ENCODE measurements around the gene STX4. TPM values are rescaled to one million over a fixed set of nuclear protein-coding genes. Genes with fewer than 3 reads are reported as not detected.
A peak's percentile ranks its signal among the peaks of the same experiment; 100 is the strongest.

The STX4 gene
- polyA plus RNA-seq, 3 donors = 31.8 to 83.0 (median 66.8) TPM

DNA sequence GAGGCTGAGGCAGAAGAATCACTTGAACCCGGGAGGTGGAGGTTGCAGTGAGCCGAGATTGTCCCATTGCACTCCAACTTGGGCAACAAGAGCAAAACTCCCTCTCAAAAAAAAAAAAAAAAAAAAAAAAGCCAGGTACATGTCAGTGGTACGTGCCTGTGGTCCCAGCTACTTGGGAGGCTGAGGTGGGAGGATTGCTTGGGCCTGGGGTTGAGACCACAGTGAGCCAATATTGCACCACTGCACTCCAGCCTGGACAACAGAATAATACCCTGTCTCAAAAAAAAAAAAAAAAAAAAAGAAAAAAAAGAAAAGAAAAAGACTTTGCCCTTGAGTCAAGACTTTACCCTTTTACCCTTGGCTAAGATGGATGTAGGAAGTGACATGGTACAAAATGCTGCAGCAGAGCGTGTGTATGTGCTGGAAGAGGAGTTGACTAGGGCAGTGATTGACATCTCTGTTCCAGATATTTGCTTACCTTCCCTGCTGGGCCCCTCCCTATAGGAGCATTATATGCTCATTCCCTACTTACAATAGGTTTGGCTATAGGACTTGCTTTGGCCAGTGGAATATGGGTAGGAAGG is 10.6 kb downstream of the STX4 start:
- H3K27ac ChIP-seq (ENCODE audit: low read depth, low read length) = no peak overlapping the region
- WGBS, 3 donors = 89 to 98% (median 93%) methylated on average over 4 of the region's 4 CpGs

GRCh38 chr16:31050280-31051030 is 17.1 kb downstream of the STX4 start:
- 71 to 89% (median 80%) methylated on average over 10 of the region's 10 CpGs for WGBS, 3 donors

DNA sequence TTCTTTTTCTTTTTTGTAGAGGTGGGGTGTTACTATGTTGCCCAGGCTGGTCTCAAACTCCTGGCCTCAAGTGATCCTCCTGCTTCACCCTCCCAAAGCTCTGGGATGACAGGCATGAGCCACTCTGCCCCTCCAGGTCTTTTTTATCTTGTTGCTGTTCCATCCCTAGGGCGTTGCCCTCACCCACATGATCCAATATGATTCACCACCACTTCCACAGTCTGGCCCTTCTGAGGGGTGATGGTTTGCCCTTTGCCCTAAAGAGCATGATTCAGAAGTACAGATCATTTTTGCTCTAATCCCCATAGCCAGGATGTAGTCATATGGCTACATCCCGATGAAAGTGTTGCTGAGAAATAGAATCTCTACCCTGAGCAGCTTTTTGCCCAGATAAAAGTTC is 18.8 kb downstream of the STX4 start:
- WGBS, 3 donors = 43 to 84% (median 59%) methylated on average over 2 of the region's 2 CpGs
- no peak overlapping the region for H3K27ac ChIP-seq (ENCODE audit: low read depth, low read length)

More at GRCh38 chr16:31050280-31051030, 17.1 kb downstream of the STX4 start:
- H3K27ac ChIP-seq (ENCODE audit: low read depth, low read length) = no peak overlapping the region

DNA sequence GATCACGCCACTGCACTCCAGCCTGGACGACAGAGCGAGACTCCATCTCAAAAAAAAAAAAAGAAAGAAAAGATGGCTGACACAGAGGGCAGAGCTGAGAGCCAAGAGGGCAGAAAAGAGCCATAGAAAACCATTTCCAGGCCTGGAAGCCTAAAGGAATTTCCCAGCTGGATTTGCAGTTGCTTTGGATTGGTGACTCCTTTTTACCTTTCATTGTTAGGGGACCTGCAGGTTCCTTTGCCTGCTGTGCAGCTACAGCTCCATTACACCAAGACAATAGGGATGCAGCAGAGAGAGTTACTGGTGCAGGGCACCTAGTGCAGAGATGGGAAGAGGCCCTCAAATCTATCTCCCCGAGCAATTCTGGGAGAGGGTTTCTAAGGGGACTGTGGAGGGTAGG is 22.3 kb downstream of the STX4 start:
- WGBS, 3 donors = 89 to 96% (median 94%) methylated on average over 2 to 4 of the region's 4 CpGs
- H3K27ac ChIP-seq (ENCODE audit: low read depth, low read length) = no peak overlapping the region

DNA sequence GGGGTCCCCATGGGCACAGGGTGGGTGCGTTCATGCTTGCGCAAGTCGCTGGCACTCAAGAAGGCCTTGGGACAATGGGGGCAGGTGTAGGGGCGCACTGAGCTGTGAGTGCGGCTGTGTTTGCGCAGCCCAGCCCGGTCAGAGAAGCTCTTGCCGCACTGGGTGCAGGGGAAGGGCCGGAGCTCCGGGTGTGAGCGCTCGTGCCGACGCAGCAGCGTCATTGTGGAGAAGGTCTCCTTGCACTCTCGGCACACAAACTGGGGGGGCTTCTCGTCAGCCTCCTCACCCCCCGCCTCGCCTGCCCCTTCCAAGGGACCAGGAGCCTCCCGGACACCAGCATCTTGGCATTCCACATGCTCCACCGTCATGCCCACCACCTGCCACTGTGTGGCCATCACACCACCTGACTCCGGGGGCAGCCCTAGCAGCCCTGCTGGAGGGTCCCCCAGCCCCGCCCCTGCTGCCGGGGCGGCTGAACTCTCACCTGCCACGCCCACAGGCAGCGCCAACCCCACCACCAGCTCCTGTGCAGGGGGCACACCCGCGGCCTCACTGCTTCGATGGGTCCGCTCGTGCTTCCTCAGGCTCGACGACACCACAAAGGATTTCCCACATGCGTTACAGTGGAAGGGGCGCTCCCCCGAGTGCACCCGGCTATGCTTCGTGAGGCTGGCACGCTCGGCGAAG is 27.9 kb downstream of the STX4 start:
- H3K27ac ChIP-seq (ENCODE audit: low read depth, low read length) = no peak overlapping the region
- 93 to 95% (median 95%) methylated on average over 38 to 42 of the region's 42 CpGs for WGBS, 3 donors

DNA sequence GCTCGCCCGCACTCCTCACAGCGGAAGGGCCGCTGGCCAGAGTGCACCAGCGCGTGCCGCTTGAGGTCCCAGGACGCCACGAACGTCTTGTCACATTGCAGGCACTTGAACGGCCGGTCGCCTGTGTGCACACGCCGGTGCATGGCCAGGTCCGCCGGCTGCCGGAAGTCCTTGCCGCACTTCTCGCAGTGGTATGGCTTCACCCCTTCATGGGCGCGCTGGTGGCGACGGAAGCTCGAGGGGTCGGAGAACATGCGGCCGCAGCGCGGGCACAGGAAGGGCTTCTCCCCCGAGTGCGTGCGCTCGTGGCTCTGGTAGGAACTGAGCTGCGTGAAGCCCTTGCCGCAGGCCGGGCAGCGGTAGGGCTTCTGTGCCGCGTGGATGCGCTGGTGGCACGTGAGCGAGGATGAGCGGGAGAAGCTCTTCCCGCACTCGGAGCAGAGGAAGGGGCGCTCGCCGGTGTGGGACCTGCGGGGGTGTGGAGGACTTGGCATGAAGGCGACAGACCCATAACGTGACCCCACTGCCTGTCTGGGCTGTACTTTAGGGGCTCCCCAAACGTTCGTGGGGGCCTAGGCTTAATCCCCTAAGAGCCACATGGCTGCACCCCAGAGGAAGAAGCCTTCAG is 28.6 kb downstream of the STX4 start:
- H3K27ac ChIP-seq (ENCODE audit: low read depth, low read length) = no peak overlapping the region
- WGBS, 3 donors = 96 to 97% (median 97%) methylated on average over 54 of the region's 54 CpGs

- no peak overlapping the region for H3K27ac ChIP-seq (ENCODE audit: low read depth, low read length)
- 90 to 97% (median 94%) methylated on average over 9 of the region's 9 CpGs for WGBS, 3 donors
Observed at GRCh38 chr16:31063495-31063842, 30.1 kb downstream of the STX4 start.

GRCh38 chr16:31063843-31064611 is 30.7 kb downstream of the STX4 start:
- WGBS, 3 donors = 82 to 93% (median 89%) methylated on average over 56 of the region's 56 CpGs
- H3K27ac ChIP-seq (ENCODE audit: low read depth, low read length) = no peak overlapping the region

GRCh38 chr16:31064882-31065461 is 31.6 kb downstream of the STX4 start:
- H3K27ac ChIP-seq (ENCODE audit: low read depth, low read length) = no peak overlapping the region
- 47 to 76% (median 56%) methylated on average over 4 of the region's 4 CpGs for WGBS, 3 donors

GRCh38 chr16:31067342-31067741 is 34.0 kb downstream of the STX4 start:
- H3K27ac ChIP-seq (ENCODE audit: low read depth, low read length) = no peak overlapping the region
- 81 to 94% (median 93%) methylated on average over 3 of the region's 3 CpGs for WGBS, 3 donors

DNA sequence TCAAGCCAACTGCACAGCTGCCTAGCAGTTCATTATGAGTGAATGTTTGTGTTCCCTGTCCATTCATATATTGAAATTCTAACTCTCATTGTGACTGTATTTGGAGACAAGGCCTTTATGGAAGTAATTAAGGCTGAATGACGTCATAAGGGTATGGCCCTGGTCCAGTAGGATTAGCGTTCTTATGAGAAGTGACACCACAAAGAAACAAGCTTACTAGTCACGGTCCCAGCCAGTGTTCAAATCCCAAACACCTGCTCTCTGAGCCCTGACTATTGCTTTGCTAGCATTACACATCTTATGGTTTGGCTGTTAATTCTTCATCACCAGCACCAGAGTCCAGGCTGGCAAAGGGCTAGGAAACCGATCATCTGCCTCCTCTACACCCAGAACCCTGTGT is 38.5 kb downstream of the STX4 start:
- WGBS, 3 donors = 37 to 40% (median 39%) methylated on average over 4 of the region's 4 CpGs
- no peak overlapping the region for H3K27ac ChIP-seq (ENCODE audit: low read depth, low read length)

GRCh38 chr16:31072540-31073141 is 39.3 kb downstream of the STX4 start:
- 1 to 3% (median 2%) methylated on average over 27 of the region's 27 CpGs for WGBS, 3 donors
- no peak overlapping the region for H3K27ac ChIP-seq (ENCODE audit: low read depth, low read length)

DNA sequence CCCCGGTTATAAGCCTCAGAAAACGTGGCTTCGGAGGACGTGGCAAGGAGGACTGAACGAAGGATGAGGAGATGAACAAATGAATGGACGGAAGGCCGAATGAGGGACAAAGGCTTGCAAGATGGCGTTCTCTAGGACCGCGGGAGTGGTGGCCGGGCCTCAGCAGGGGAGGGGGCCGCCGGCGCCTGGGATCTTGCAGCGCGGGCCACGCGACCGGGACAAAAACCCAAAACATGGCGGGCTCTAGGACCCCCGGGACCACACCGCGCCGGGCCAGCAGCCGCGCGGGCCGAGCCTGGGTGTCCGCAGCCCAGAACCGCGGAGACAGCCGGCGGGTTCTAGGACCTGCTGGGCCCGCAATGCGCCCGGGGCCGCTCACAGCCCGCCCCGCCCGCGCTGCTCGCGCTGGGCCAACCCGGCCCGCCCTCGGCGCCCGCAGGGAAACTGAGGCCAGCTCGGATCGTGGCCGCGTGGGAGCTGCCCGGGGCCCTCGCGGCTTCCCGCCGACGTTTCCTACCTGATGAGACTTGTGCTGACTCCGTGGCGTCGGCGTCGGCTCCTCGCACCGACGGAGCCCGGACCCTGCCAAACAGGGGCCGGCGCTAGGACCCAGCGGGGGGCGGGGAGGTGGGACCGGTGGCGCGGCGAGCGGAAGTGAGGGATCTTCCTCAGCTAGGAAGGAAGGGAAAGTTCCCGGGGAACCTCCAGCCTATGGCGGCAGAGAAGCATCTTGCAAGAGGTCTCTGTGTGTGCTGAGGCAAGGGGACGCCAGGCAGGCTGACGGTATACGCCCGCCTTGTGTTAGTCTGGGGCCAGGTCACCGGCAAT is 40.0 kb downstream of the STX4 start:
- WGBS, 3 donors = 0% methylated on average over 78 to 83 of the region's 83 CpGs
- H3K27ac ChIP-seq (ENCODE audit: low read depth, low read length) = no peak overlapping the region

- peak within 1 kb of the TSS; percentile 72 for H3K27ac ChIP-seq (ENCODE audit: low read depth, low read length)
- WGBS, 3 donors = 0 to 1% (median 1%) methylated on average over 45 to 48 of the region's 48 CpGs
Observed at GRCh38 chr16:31073970-31074813, 40.8 kb downstream of the STX4 start, which contains the start of the genes ZNF646 and ZNF668. Gene ZNF646, plus strand, starts transcription at chr16:31074422. Its CDS starts 1,903 bp downstream, at chr16:31076325. Gene ZNF668, minus strand, starts transcription at chr16:31074240. Its CDS starts 9,781 bp downstream, at chr16:31064459.

DNA sequence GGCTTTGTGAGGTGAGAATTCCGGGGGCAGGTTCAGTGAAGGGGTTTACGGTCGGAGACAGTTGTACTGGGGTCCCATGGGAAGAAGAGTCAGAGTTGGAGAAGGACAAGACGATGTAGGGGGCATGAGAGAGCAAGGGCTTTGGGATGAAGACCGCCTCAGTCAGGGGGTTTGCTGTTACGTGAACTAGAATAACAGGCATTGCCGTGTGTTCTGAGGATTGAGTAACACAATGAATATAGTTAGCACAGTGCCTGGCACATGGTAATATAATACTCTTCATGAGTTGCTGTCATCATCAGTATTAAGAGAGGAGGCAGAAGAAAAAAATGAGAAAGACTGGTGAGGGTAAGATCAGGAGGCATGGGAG is 41.4 kb downstream of the STX4 start:
- 0 to 2% (median 2%) methylated on average over 7 of the region's 7 CpGs for WGBS, 3 donors
- H3K27ac ChIP-seq (ENCODE audit: low read depth, low read length) = no peak overlapping the region

- 65 to 76% (median 65%) methylated on average over 16 of the region's 16 CpGs for WGBS, 3 donors
- no peak overlapping the region for H3K27ac ChIP-seq (ENCODE audit: low read depth, low read length)
Observed at GRCh38 chr16:31076319-31076718, 43.0 kb downstream of the STX4 start.

Data from adipose tissue (tissue), 3 donors.